NT2/D1 (cell line): ENCODE data around the gene RAMP3.

Experiments
- SUZ12 ChIP-seq: IDR thresholded peaks from 2 replicates; pipeline ENCODE4 v1.6.1; 2011; ENCODE audit not compliant: insufficient read length, insufficient read depth; ENCODE audit errors: extremely low read depth
- YY1 ChIP-seq: IDR thresholded peaks from 2 replicates; pipeline ENCODE4 v1.6.1; 2011; ENCODE audit not compliant: insufficient read length, insufficient read depth
- ZNF274 ChIP-seq: IDR thresholded peaks from 2 replicates; pipeline ENCODE4 v1.6.1; 2011; ENCODE audit warnings: mild to moderate bottlenecking, low read depth, low read length

- TF ChIP-seq YY1 (no peak), ZNF274 (no peak), SUZ12 (no peak)
These were observed 26.9 kb downstream of the RAMP3 start for GRCh38 chr7:45184326-45185027.
